ENCODE data around the gene LRRN4CL. TPM values are rescaled to one million over a fixed set of nuclear protein-coding genes. Genes with fewer than 3 reads are reported as not detected.
A peak's percentile ranks its signal among the peaks of the same experiment; 100 is the strongest.

Gene LRRN4CL
- total RNA-seq, 2 experiments from 2014 or later = 0.65 to 0.79 TPM

- Histone ChIP-seq H3K79me2 (ENCODE audit: insufficient read depth, low read depth, low read length) (peaks cover 10% of the 10 kb centered on the region; the same call in 1 of the 2 replicates), H3K36me3 (ENCODE audit: insufficient read depth, low read length) (peaks cover 99% of the 10 kb centered on the region), H4K20me1 (ENCODE audit: insufficient read depth, low read length) (no peaks in the 10 kb centered on the region), H3K9me3 (ENCODE audit: low read length) (no peaks in the 10 kb centered on the region), H3K4me2 (ENCODE audit: low read length) (no peak overlapping the region), H2AFZ (ENCODE audit: low read length) (no peak overlapping the region), H3K27ac (ENCODE audit: low read depth, low read length, poor library complexity, severe bottlenecking) (no peak overlapping the region), H3K9me2 (ENCODE audit: insufficient read depth, low read length) (no peaks in the 10 kb centered on the region), H3K4me1 (ENCODE audit: insufficient read depth, low read length, poor library complexity, severe bottlenecking) (peaks cover 12% of the 10 kb centered on the region), H3K4me3 (ENCODE audit: low read depth, low read length, poor library complexity, severe bottlenecking) (no peak overlapping the region)
- TF ChIP-seq EZH2phosphoT487 (IDR thresholded peaks at IDR 0.05; ENCODE audit: borderline replicate concordance, low read depth, low read length) = no peak
- peak; percentile 19; the same call in 1 of the 2 replicates for TF ChIP-seq CTCF (conservative IDR thresholded peaks at IDR 0.05; ENCODE audit: low read length)
- BruUV-seq (replicated peaks) = no TSS peak
- ChIA-PET POLR2A (interaction anchor here (0.9 to 1.2 kb wide), 3 partner anchors 12 to 39 kb away, joined by 3 to 6 read pairs (median 4); partner anchors contain the start of genes HNRNPUL2 and ZBTB3), CTCF (ENCODE audit: unreplicated experiment) (no interaction called here)
- intact Hi-C loops (cut with micrococcal nuclease; ENCODE audit: unreplicated experiment) = no loop called here
- DNase-seq (ENCODE audit: low spot score) = no peak
Measured at GRCh38 chr11:62715150-62716130, 26.1 kb upstream of the LRRN4CL start.

GRCh38 chr11:62713343-62713742 is 24.0 kb upstream of the LRRN4CL start:
- H3K79me2 ChIP-seq (ENCODE audit: insufficient read depth, low read depth, low read length) = peaks cover 10% of the 10 kb centered on the region; the same call in 1 of the 2 replicates
- H3K4me2 ChIP-seq (ENCODE audit: low read length) = no peak overlapping the region
- CTCF ChIA-PET (ENCODE audit: unreplicated experiment) = no interaction called here
- DNase-seq (ENCODE audit: low spot score) = no peak
- intact Hi-C loops (cut with micrococcal nuclease; ENCODE audit: unreplicated experiment) = no loop called here
- no peak overlapping the region for H3K4me3 ChIP-seq (ENCODE audit: low read depth, low read length, poor library complexity, severe bottlenecking)
- no TSS peak for BruUV-seq (replicated peaks)
- no peaks in the 10 kb centered on the region for H3K9me3 ChIP-seq (ENCODE audit: low read length)
- H4K20me1 ChIP-seq (ENCODE audit: insufficient read depth, low read length) = no peaks in the 10 kb centered on the region
- no peak overlapping the region for H2AFZ ChIP-seq (ENCODE audit: low read length)
- POLR2A ChIA-PET = no interaction called here
- H3K9me2 ChIP-seq (ENCODE audit: insufficient read depth, low read length) = no peaks in the 10 kb centered on the region
- no peak for TF ChIP-seq CTCF (conservative IDR thresholded peaks at IDR 0.05; ENCODE audit: low read length)
- TF ChIP-seq EZH2phosphoT487 (IDR thresholded peaks at IDR 0.05; ENCODE audit: borderline replicate concordance, low read depth, low read length) = no peak
- peak overlapping the region; percentile 31 for H3K27ac ChIP-seq (ENCODE audit: low read depth, low read length, poor library complexity, severe bottlenecking)
- H3K4me1 ChIP-seq (ENCODE audit: insufficient read depth, low read length, poor library complexity, severe bottlenecking) = peaks cover 30% of the 10 kb centered on the region
- H3K36me3 ChIP-seq (ENCODE audit: insufficient read depth, low read length) = peaks cover 99% of the 10 kb centered on the region

Measured in OCI-LY7 (cell line).